Thymus (tissue), 11 donors: ENCODE measurements around the gene TNFRSF14. TPM values are rescaled to one million over a fixed set of nuclear protein-coding genes. Genes with fewer than 3 reads are reported as not detected.
A peak's percentile ranks its signal among the peaks of the same experiment; 100 is the strongest.

Experiments
- DNase-seq, 9 donors: peaks; one replicate each; pipeline ENCODE4 v3.0.0-alpha.2; 2013; ENCODE audit warnings: low spot score in 9 of 9, low read depth in 6 of 9, missing footprints in 1 of 9
- H3K27ac ChIP-seq, 2 donors: one replicate each; pipeline ENCODE4 v1.5.1; 2013; ENCODE audit warnings: control low read depth in 1 of 2, low read depth in 1 of 2, low read length in 1 of 2, mild to moderate bottlenecking in 1 of 2, moderate library complexity in 1 of 2
- H3K27me3 ChIP-seq, 2 donors: one replicate each; pipeline ENCODE4 v1.5.1; 2013; ENCODE audit warnings: low read length in 1 of 2; ENCODE audit not compliant: control insufficient read depth in 2 of 2, insufficient read depth in 1 of 2
- H3K36me3 ChIP-seq, 2 donors: one replicate each; pipeline ENCODE4 v1.5.1; 2013; ENCODE audit warnings: low read length in 1 of 2, mild to moderate bottlenecking in 1 of 2, moderate library complexity in 1 of 2; ENCODE audit not compliant: control insufficient read depth in 2 of 2, insufficient read depth in 2 of 2
- H3K4me1 ChIP-seq, 2 donors: one replicate each; pipeline ENCODE4 v1.5.1; 2013; ENCODE audit warnings: low read length in 2 of 2; ENCODE audit not compliant: control insufficient read depth in 2 of 2, insufficient read depth in 2 of 2
- H3K4me3 ChIP-seq, 2 donors: one replicate each; pipeline ENCODE4 v1.5.1; 2013; ENCODE audit warnings: low read length in 2 of 2, control low read depth in 1 of 2, mild to moderate bottlenecking in 1 of 2
- H3K9me3 ChIP-seq, 2 donors: one replicate each; pipeline ENCODE4 v1.5.1; 2013; ENCODE audit warnings: low read length in 1 of 2, mild to moderate bottlenecking in 1 of 2; ENCODE audit not compliant: control insufficient read depth in 2 of 2, insufficient read depth in 1 of 2
- WGBS: extraction: QIAGEN DNeasy Blood & Tissue Kit; methylation state at CpG from one replicate; pipeline ENCODE4 v1.1.7; 2013; 5-methylcytosine and 5-hydroxymethylcytosine counted together
- polyA plus RNA-seq: library from polyadenylated mRNA; stranded (reverse); fragments of 200-250 nt; gene quantifications from one replicate; pipeline ENCODE4 v1.2.3, GENCODE V29; 2013
- total RNA-seq: library from RNA; stranded (reverse); fragments of 120-200 nt; gene quantifications from one replicate; pipeline ENCODE4 v1.2.4, GENCODE V29; 2013
- donor health status: healthy.

TNFRSF14 gene
- total and polyA plus RNA-seq, 2 donors: 72.4 to 233 TPM

- H3K36me3 ChIP-seq: no peaks in the 10 kb centered on the region
- WGBS: 20% methylated on average over 12 of the region's 12 CpGs
- H3K4me1 ChIP-seq: peaks cover 5 to 37% of the 10 kb centered on the region in 2 donors
- H3K27me3 ChIP-seq: peaks cover 0 to 3% of the 10 kb centered on the region in 2 donors
- no peaks in the 10 kb centered on the region for H3K9me3 ChIP-seq
- peak overlapping the region; percentile 99 to 100 for H3K27ac ChIP-seq
- peak overlapping the region; percentile 78 to 83 for H3K4me3 ChIP-seq
- peak in 4 of 9 donors; percentile 16 to 62 (median 37) for DNase-seq
Measured at GRCh38 chr1:2584686-2585317, 28.6 kb downstream of the TNFRSF14 start.

- Histone ChIP-seq H3K27me3 (peaks cover 0 to 3% of the 10 kb centered on the region in 2 donors), H3K9me3 (no peaks in the 10 kb centered on the region), H3K36me3 (no peaks in the 10 kb centered on the region), H3K4me1 (peaks cover 5 to 37% of the 10 kb centered on the region in 2 donors), H3K27ac (peak overlapping the region; percentile 99 to 100), H3K4me3 (peak overlapping the region; percentile 78 to 83)
- peak; percentile 61 to 93 (median 78) for DNase-seq
- WGBS: under 1% methylated on average over 28 of the region's 28 CpGs
Measured at GRCh38 chr1:2585318-2586092, 29.3 kb downstream of the TNFRSF14 start.

GRCh38 chr1:2586154-2587070, 30.2 kb downstream of the TNFRSF14 start, which contains the start of gene PRXL2B:
TSS of gene PRXL2B (plus strand) at chr1:2586777. CDS start at chr1:2586886, 109 bp downstream.
- H3K9me3 ChIP-seq: no peaks in the 10 kb centered on the region
- H3K4me1 ChIP-seq: peaks cover 5 to 37% of the 10 kb centered on the region in 2 donors
- DNase-seq: peak; percentile 80 to 94 (median 85)
- peak within 1 kb of the TSS; percentile 78 to 83 for H3K4me3 ChIP-seq
- H3K27me3 ChIP-seq: peaks cover 0 to 3% of the 10 kb centered on the region in 2 donors
- WGBS: 1% methylated on average over 107 of the region's 107 CpGs
- H3K36me3 ChIP-seq: no peaks in the 10 kb centered on the region
- H3K27ac ChIP-seq: peak within 1 kb of the TSS; percentile 99 to 100

DNA sequence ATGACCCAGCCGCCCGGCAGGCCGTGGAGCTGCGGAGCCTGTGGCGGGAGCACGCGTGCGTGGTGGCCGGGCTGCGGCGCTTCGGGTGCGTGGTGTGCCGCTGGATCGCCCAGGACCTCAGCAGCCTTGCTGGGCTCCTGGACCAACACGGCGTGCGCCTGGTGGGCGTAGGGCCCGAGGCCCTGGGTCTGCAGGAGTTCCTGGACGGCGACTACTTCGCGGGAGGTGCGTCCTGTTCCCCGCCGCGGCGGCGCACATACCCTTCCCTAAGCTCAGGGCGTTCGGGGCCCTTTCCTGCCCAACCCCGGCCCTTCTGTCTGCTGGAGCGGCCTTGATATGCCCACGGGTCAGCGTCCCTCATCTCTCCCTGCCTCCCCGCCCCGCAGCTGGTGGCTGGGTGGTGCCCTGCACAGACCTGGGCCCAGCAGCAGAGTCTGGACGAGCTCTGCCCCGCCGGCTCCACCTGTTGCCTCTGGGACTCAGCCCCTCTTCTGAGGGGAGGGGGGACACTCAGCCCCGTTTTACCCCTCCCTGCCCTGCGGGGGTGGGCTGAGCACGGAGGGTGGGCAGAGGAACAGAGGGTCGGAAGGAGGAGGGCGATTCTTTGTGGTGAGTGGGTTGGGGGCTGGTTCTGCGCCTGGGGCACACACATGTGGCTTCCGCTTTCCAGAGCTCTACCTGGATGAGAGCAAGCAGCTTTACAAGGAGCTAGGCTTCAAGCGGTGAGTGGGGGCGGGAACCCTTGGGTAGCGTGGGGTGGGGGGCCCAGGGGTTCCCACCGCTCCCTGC, 31.1 kb downstream of the TNFRSF14 start:
- H3K4me3 ChIP-seq: peak overlapping the region; percentile 78 to 83
- 7% methylated on average over 52 of the region's 52 CpGs for WGBS
- H3K4me1 ChIP-seq: peaks cover 5 to 37% of the 10 kb centered on the region in 2 donors
- peak overlapping the region; percentile 11 to 53 for H3K27ac ChIP-seq
- no peaks in the 10 kb centered on the region for H3K36me3 ChIP-seq
- no peaks in the 10 kb centered on the region for H3K9me3 ChIP-seq
- DNase-seq: peak in 4 of 9 donors; percentile 11 to 56 (median 27)
- peaks cover 0 to 3% of the 10 kb centered on the region in 2 donors for H3K27me3 ChIP-seq

DNA sequence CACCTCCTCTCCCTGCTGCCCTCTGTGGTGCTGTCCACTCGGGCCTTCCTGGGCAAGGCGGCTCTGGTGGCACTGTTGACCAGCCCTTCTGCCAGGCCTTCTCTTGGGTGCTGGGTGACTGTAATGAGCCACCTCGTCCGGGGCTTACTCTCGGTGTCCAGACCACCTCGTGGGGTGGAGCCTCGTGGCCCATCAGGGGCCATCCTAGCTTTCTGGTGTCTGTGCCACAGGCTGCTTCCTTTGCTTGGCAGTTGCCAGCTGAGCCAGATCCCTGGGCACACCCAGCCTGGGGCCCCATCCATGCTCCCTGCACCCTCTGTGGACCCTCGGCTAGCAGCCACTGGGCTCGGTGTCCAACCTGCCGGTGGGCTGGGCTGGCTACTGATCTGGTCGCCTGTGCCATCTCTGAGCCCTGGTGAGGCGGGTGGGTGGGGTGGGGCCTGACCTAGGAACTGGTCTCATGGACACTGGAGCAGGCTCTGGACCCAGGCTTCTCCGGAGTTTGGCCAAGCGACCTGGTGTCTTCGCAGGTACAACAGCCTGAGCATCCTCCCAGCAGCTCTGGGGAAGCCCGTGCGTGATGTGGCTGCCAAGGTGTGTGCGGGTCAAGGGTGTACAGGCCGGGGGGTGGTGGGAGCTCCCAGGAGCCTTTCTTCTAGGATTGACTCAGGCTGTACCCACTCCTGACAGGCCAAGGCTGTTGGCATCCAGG, 31.8 kb downstream of the TNFRSF14 start:
- 95% methylated on average over 19 of the region's 19 CpGs for WGBS
- Histone ChIP-seq H3K4me1 (peaks cover 7 to 36% of the 10 kb centered on the region in 2 donors), H3K27ac (no peak overlapping the region), H3K4me3 (peak overlapping the region in 1 of 2 donors; percentile 78), H3K27me3 (peaks cover 0 to 3% of the 10 kb centered on the region in 2 donors), H3K9me3 (no peaks in the 10 kb centered on the region), H3K36me3 (no peaks in the 10 kb centered on the region)
- DNase-seq: no peak

GRCh38 chr1:2588661-2589430, 32.7 kb downstream of the TNFRSF14 start:
- Histone ChIP-seq H3K4me1 (peaks cover 8 to 28% of the 10 kb centered on the region in 2 donors), H3K36me3 (no peaks in the 10 kb centered on the region), H3K27ac (no peak overlapping the region), H3K4me3 (no peak overlapping the region), H3K9me3 (no peaks in the 10 kb centered on the region), H3K27me3 (peaks cover 0 to 3% of the 10 kb centered on the region in 2 donors)
- 94% methylated on average over 23 of the region's 23 CpGs for WGBS
- DNase-seq: no peak

- 96% methylated on average over 25 of the region's 25 CpGs for WGBS
- peaks cover 8 to 20% of the 10 kb centered on the region in 2 donors for H3K4me1 ChIP-seq
- H3K4me3 ChIP-seq: no peak overlapping the region
- no peaks in the 10 kb centered on the region for H3K36me3 ChIP-seq
- peaks cover 0 to 3% of the 10 kb centered on the region in 2 donors for H3K27me3 ChIP-seq
- no peak for DNase-seq
- no peak overlapping the region for H3K27ac ChIP-seq
- no peaks in the 10 kb centered on the region for H3K9me3 ChIP-seq
Measured at GRCh38 chr1:2589431-2590232, 33.5 kb downstream of the TNFRSF14 start.
